GM12874 (cell line): ENCODE data around the gene DSC3.

Experiments used
- TF ChIP-seq, protein P1 (sequence below): IDR thresholded peaks from 2 replicates; pipeline ENCODE4 v1.5.1; 2011; ENCODE audit warnings: low read depth, mild to moderate bottlenecking, control low read depth, low read length, moderate library complexity; ENCODE audit not compliant: insufficient read depth

DSC3 gene

DNA sequence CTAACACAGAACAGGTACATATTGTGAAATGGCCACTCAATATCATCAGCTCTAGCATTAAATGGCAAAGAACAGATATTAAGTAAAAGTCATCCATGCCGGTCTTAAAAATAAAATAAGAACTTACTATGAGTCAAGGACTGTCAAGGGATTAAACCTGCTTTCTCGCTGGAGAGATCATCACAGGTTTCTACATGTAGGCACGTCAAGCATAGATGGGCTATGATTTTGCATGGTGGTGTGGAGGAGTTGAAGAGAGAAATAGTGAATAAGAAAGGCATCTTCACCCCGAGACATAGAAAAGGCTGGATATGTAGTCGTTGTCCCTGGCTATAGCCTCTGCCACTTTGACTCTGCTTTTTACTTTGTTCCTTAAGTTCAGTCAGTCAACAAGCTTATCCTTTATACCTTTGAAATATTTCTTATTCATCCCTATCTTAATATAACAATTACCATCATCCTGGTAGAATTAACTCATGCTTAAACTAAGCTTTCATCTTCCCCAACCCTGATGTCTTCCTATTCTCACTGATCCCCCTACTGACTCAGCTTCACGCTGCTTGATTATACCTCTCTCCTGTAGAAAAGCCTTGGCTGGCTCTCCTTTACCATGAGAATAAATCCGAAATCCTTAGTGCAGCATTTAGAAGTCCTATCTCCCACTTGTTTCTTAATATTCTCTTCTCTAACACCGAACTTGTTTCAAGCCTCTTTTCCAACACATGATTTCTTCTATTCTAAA, 42.5 kb downstream of the DSC3 start:
- TF ChIP-seq, protein P1, sequence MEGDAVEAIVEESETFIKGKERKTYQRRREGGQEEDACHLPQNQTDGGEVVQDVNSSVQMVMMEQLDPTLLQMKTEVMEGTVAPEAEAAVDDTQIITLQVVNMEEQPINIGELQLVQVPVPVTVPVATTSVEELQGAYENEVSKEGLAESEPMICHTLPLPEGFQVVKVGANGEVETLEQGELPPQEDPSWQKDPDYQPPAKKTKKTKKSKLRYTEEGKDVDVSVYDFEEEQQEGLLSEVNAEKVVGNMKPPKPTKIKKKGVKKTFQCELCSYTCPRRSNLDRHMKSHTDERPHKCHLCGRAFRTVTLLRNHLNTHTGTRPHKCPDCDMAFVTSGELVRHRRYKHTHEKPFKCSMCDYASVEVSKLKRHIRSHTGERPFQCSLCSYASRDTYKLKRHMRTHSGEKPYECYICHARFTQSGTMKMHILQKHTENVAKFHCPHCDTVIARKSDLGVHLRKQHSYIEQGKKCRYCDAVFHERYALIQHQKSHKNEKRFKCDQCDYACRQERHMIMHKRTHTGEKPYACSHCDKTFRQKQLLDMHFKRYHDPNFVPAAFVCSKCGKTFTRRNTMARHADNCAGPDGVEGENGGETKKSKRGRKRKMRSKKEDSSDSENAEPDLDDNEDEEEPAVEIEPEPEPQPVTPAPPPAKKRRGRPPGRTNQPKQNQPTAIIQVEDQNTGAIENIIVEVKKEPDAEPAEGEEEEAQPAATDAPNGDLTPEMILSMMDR, result no peak

DNA sequence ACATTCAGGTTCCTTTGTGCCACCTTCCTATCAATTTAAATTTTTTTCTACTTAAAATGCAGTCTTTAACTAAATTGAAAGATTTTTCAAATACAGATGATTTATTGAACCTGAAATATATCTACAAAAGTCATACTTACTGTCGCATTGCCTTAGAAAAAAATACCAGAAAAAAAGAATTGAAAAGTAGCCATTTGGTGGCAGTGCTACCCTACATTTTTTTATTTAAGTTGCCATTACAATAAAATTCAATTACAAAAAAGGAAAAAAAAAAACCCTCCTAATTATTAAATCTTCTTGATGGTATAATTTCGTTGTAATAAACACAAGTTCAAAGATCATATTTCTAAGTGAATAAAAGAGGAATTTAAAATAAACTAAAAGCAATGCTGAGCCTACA, 43.4 kb downstream of the DSC3 start:
- TF ChIP-seq, protein P1, result no peak

DNA sequence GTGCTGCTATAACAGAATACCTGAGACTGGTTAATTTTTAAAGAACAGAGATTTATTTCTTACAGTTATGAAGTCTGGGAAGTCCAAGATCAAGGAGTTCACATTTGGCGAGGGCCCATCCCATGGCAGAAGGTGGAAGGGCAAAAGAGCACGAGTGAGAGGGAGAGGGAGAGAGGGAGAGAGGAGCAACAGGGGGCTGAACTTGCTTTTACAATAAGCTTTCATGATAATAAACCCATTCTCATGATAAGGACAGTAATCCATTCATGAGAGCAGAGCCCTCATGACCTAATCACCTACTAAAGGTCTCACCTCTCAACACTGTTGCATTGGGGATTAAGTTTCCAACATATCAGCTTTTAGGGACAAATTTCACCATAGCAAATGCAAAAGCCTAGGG, 45.3 kb downstream of the DSC3 start:
- TF ChIP-seq, protein P1, result no peak

DNA sequence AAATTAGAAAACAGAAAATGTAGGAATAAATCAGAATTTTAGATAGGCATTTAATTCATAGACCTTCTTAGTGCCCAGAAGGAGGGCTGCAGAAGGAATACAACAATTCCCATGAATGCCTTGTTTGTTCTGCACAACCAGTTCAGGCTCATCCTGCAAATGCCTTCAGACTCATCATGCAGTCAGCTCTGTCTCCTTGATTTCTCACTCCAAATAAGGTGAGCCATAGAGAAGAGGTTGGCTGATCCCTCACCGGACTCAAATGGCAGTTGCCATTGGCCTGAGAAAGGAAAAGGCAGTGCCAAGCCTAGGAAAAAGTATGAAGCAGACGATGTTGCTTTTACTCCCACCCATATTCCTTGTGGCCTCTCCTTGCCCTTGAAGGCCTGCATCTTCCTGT, 50.3 kb downstream of the DSC3 start:
- TF ChIP-seq, protein P1, result no peak

DNA sequence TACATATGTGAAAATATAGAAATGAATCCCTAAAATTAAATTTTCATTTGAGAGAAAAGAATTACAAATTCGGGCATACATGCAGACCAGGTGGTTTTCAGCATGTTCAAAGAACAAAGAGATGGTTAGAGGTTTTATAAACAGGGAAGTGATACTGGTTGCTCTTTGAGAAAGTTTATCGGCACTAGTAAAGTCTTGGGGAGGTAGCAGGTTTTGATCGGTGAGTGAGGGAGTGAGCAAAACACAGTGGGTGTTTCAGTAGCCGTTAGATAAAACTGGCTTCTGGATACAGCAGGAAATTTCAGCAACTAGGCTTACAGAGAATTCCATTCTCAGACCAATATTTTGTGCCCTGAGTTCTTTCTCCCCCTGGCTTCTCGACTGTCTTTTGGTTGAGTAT, 51.1 kb downstream of the DSC3 start:
- TF ChIP-seq, protein P1, result no peak

DNA sequence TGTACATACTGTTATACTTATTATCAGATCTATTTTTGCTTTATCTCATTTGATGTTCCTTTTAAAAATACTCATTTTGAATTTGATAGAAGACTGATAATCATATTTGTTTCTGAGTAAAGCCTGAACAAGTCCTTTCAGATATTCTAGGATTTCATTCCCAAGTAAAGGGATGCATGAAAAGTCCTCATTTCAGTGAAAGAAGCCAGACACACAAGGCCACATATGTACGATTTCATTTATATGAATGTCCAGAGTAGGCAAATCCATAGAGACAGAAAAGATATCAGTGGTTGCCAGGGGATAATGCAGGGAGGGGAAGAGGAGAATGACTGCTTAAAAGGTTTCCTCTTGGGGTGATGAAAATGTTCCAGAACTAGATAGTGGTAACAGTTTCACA, 53.4 kb downstream of the DSC3 start:
- TF ChIP-seq, protein P1, result no peak

DNA sequence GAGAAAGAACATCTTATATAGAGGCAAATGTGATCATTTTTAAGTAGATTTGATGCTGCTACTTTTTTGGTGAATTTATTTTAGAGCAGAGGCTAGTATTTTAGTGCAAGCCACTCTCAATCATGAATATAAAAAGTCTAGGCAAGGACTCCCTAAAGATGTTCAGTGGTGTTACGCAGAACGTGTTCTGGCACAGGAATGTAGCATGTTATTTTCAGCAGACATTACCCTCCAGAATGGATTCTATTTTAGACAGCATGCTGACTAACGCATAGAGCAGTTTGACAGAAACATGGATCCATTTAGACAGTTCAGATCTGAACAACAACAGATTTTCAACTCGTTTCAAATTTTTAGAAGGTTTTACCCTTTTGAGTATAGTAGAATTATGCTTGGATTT, 54.1 kb downstream of the DSC3 start:
- TF ChIP-seq, protein P1, result no peak
